ENCODE data around the gene IGF1. TPM values are rescaled to one million over a fixed set of nuclear protein-coding genes. Genes with fewer than 3 reads are reported as not detected.
A peak's percentile ranks its signal among the peaks of the same experiment; 100 is the strongest.

The IGF1 gene
- total and polyA plus RNA-seq, 9 of the 15 experiments (the other 6 are each of a cell fraction or from before 2014, with no cell fraction given) = 3.7 to 13.9 (median 4.5) TPM

- TF ChIP-seq, protein P1, sequence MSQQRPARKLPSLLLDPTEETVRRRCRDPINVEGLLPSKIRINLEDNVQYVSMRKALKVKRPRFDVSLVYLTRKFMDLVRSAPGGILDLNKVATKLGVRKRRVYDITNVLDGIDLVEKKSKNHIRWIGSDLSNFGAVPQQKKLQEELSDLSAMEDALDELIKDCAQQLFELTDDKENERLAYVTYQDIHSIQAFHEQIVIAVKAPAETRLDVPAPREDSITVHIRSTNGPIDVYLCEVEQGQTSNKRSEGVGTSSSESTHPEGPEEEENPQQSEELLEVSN (IDR thresholded peaks at IDR 0.05; ENCODE audit: borderline replicate concordance in 1 of 2, extremely low read depth in 1 of 2, insufficient read depth in 1 of 2, insufficient read length in 1 of 2, low read depth in 1 of 2, low read length in 1 of 2, poor library complexity in 1 of 2, severe bottlenecking in 1 of 2) = peak; percentile 23 to 36
- TF ChIP-seq SIN3A (IDR thresholded peaks at IDR 0.05; ENCODE audit: borderline replicate concordance in 2 of 2, control insufficient read depth in 1 of 2, low read depth in 2 of 2, low read length in 2 of 2) = peak in 1 of 2 experiments; percentile 13; a peak in 1 of 4 replicates
- TF ChIP-seq, protein P2, sequence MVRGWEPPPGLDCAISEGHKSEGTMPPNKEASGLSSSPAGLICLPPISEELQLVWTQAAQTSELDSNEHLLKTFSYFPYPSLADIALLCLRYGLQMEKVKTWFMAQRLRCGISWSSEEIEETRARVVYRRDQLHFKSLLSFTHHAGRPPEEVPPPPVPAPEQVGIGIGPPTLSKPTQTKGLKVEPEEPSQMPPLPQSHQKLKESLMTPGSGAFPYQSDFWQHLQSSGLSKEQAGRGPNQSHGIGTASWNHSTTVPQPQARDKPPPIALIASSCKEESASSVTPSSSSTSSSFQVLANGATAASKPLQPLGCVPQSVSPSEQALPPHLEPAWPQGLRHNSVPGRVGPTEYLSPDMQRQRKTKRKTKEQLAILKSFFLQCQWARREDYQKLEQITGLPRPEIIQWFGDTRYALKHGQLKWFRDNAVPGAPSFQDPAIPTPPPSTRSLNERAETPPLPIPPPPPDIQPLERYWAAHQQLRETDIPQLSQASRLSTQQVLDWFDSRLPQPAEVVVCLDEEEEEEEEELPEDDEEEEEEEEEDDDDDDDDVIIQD (CRISPR knock-in tag; IDR thresholded peaks at IDR 0.05) = no peak
- no peak for TF ChIP-seq ZNF3 (CRISPR knock-in tag; IDR thresholded peaks at IDR 0.05)
- no peak for TF ChIP-seq ZNF695 (CRISPR knock-in tag; IDR thresholded peaks at IDR 0.05)
- TF ChIP-seq PHF8 (IDR thresholded peaks at IDR 0.05; ENCODE audit: borderline replicate concordance, low read length) = no peak
- no peak for TF ChIP-seq SAFB2 (IDR thresholded peaks at IDR 0.05; ENCODE audit: borderline replicate concordance, low read depth, low read length, severe bottlenecking)
- 0 out of 2 replicates have a peak, but pooled peaks have one; percentile 72 for TF ChIP-seq MXI1 (IDR thresholded peaks at IDR 0.05; ENCODE audit: low read depth, low read length)
- TF ChIP-seq PKNOX1 (IDR thresholded peaks at IDR 0.05) = peak; percentile 46; the same call in 1 of the 2 replicates
- no peak for TF ChIP-seq PCBP1 (IDR thresholded peaks at IDR 0.05; ENCODE audit: low read depth, low read length, poor library complexity, severe bottlenecking)
- no peak for TF ChIP-seq ZNF668 (CRISPR knock-in tag; IDR thresholded peaks at IDR 0.05)
- no peak for TF ChIP-seq PPARD (CRISPR knock-in tag; IDR thresholded peaks at IDR 0.05)
- peak; percentile 46; the same call in 1 of the 2 replicates for TF ChIP-seq NCOR1 (IDR thresholded peaks at IDR 0.05)
- TF ChIP-seq HDAC3 (IDR thresholded peaks at IDR 0.05; ENCODE audit: borderline replicate concordance, partially characterized antibody) = no peak
- no peak for TF ChIP-seq FIP1L1 (IDR thresholded peaks at IDR 0.05; ENCODE audit: low read depth, low read length, poor library complexity, severe bottlenecking)
- TF ChIP-seq MYNN (IDR thresholded peaks at IDR 0.05) = no peak
- TF ChIP-seq MYNN (CRISPR knock-in tag; IDR thresholded peaks at IDR 0.05) = no peak
- TF ChIP-seq ZNF384 (IDR thresholded peaks at IDR 0.05; ENCODE audit: low read depth, low read length) = no peak
- no peak for TF ChIP-seq HDGF (IDR thresholded peaks at IDR 0.05)
- no peak; the same call in 1 of the 2 replicates for TF ChIP-seq ZNF589 (CRISPR knock-in tag; IDR thresholded peaks at IDR 0.05; ENCODE audit: low read depth)
- TF ChIP-seq ZZZ3 (IDR thresholded peaks at IDR 0.05) = no peak
Measured at GRCh38 chr12:102406033-102406584, 74.3 kb downstream of the IGF1 start (continued).

All from K562 (cell line).